HEK293 (cell line): ENCODE results near the gene KIF23.

Experiments
- ATF2 ChIP-seq: fragments of 450-650 bp; formaldehyde crosslinking; IDR thresholded peaks from 2 replicates; pipeline ENCODE4 v1.5.1; 2016; ENCODE audit warnings: missing biosample characterization, missing genetic modification characterization, low read depth
- ZNF610 ChIP-seq: fragments of 450-650 bp; formaldehyde crosslinking; IDR thresholded peaks from 2 replicates; pipeline ENCODE4 v1.5.1; 2016; ENCODE audit warnings: missing biosample characterization, missing genetic modification characterization, borderline replicate concordance
- ZNF837 ChIP-seq: fragments of 450-650 bp; formaldehyde crosslinking; IDR thresholded peaks from 2 replicates; pipeline ENCODE4 v1.5.1; 2016; ENCODE audit warnings: missing biosample characterization, missing genetic modification characterization

GRCh38 chr15:69456208-69457166 is 42.3 kb downstream of the KIF23 start:
- TF ChIP-seq ZNF837 (tag by site-specific recombination) (no peak), ZNF610 (tag by site-specific recombination) (no peak), ATF2 (tag by site-specific recombination) (no peak)
